MM.1S (cell line): ENCODE data around the gene TET3.

Experiments
- CTCF ChIP-seq: fragments of 300-600 bp; sonication (generic); IDR thresholded peaks from 2 replicates; pipeline ENCODE4 v1.5.1; 2016; ENCODE audit warnings: antibody characterized with exemption, low read length, mixed read lengths
- EZH2phosphoT487 ChIP-seq: fragments of 300-600 bp; sonication (generic); IDR thresholded peaks from 2 replicates; pipeline ENCODE4 v1.6.1; 2018; ENCODE audit warnings: antibody characterized with exemption, low read length

GRCh38 chr2:74025971-74026612, 41.4 kb downstream of the TET3 start:
- TF ChIP-seq CTCF = no peak
- TF ChIP-seq EZH2phosphoT487 = no peak
